Parathyroid adenoma (tissue), 2 donors: ENCODE data around the gene ZFR.

Source experiments
- H2AFZ ChIP-seq: fragments of 300-600 bp; sonication (generic); one replicate; pipeline ENCODE4 v1.7.0; 2017; ENCODE audit warnings: antibody characterized with exemption, mild to moderate bottlenecking
- H3K27ac ChIP-seq: fragments of 300-600 bp; sonication (generic); one replicate; pipeline ENCODE4 v1.7.0; 2017
- H3K27me3 ChIP-seq: fragments of 300-600 bp; sonication (generic); one replicate; pipeline ENCODE4 v1.7.0; 2017; ENCODE audit warnings: low read length; ENCODE audit not compliant: control insufficient read depth, insufficient read depth
- H3K36me3 ChIP-seq: fragments of 300-600 bp; sonication (generic); one replicate; pipeline ENCODE4 v1.7.0; 2017; ENCODE audit warnings: low read length; ENCODE audit not compliant: control insufficient read depth, insufficient read depth
- H3K4me1 ChIP-seq: fragments of 300-600 bp; sonication (generic); one replicate; pipeline ENCODE4 v1.7.0; 2017; ENCODE audit warnings: control low read depth
- H3K4me2 ChIP-seq: fragments of 300-600 bp; sonication (generic); one replicate; pipeline ENCODE4 v1.7.0; 2017; ENCODE audit warnings: low read length
- H3K4me3 ChIP-seq: fragments of 300-600 bp; sonication (generic); one replicate; pipeline ENCODE4 v1.7.0; 2017; ENCODE audit warnings: low read depth, low read length
- H3K79me2 ChIP-seq: fragments of 300-600 bp; sonication (generic); one replicate; pipeline ENCODE4 v1.7.0; 2017; ENCODE audit warnings: control low read depth
- H3K9ac ChIP-seq: fragments of 300-600 bp; sonication (generic); one replicate; pipeline ENCODE4 v1.7.0; 2017; ENCODE audit warnings: mild to moderate bottlenecking
- H3K9me3 ChIP-seq: fragments of 300-600 bp; sonication (generic); one replicate; pipeline ENCODE4 v1.7.0; 2017; ENCODE audit warnings: low read length; ENCODE audit not compliant: control insufficient read depth
- CTCF ChIP-seq: fragments of 300-600 bp; sonication (generic); IDR thresholded peaks from one replicate; pipeline ENCODE4 v1.7.0; 2017; ENCODE audit warnings: antibody characterized with exemption, mild to moderate bottlenecking
- donor health status: primary hyperparathyroidism.

ZFR gene

GRCh38 chr5:32461441-32462120 lies 17.0 kb upstream of the ZFR start:
- no peaks in the 10 kb centered on the region for H3K79me2 ChIP-seq
- no peaks in the 10 kb centered on the region for H3K9me3 ChIP-seq
- no peaks in the 10 kb centered on the region for H3K36me3 ChIP-seq
- TF ChIP-seq CTCF, result no peak
- H2AFZ ChIP-seq, result no peak overlapping the region
- H3K9ac ChIP-seq, result no peak overlapping the region
- H3K4me2 ChIP-seq, result no peak overlapping the region
- H3K4me3 ChIP-seq, result no peak overlapping the region
- H3K27ac ChIP-seq, result no peak overlapping the region
- H3K27me3 ChIP-seq, result no peaks in the 10 kb centered on the region
- H3K4me1 ChIP-seq, result no peaks in the 10 kb centered on the region

DNA sequence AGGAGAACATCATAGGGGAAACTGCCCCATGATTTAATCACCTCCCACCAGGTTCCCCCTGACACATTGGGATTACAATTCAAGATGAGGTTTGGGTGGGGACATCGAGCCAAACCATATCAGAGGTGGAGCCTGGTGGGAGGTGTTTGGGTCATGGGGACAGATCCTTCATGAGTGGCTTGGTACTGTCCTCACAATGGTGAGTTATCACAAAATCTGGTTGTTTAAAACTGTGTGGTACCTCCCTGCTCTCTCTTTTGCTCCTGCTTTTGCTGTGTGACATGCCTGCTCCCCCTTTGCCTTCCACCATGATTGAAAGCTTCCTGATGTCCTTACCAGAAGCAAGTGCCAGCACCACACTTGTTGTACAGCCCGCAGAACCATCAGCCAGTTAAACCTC lies 16.2 kb upstream of the ZFR start:
- TF ChIP-seq CTCF, result no peak
- Histone ChIP-seq H3K9me3 (no peaks in the 10 kb centered on the region), H3K27ac (no peak overlapping the region), H3K79me2 (no peaks in the 10 kb centered on the region), H3K9ac (no peak overlapping the region), H3K4me3 (no peak overlapping the region), H3K27me3 (no peaks in the 10 kb centered on the region), H3K4me1 (no peaks in the 10 kb centered on the region), H3K4me2 (no peak overlapping the region), H2AFZ (no peak overlapping the region), H3K36me3 (no peaks in the 10 kb centered on the region)

GRCh38 chr5:32458880-32459495 lies 14.4 kb upstream of the ZFR start:
- no peaks in the 10 kb centered on the region for H3K4me1 ChIP-seq
- H3K79me2 ChIP-seq, result no peaks in the 10 kb centered on the region
- no peak overlapping the region for H3K4me3 ChIP-seq
- no peaks in the 10 kb centered on the region for H3K36me3 ChIP-seq
- H3K27me3 ChIP-seq, result no peaks in the 10 kb centered on the region
- no peak for TF ChIP-seq CTCF
- H3K27ac ChIP-seq, result no peak overlapping the region
- no peak overlapping the region for H3K4me2 ChIP-seq
- no peak overlapping the region for H2AFZ ChIP-seq
- H3K9ac ChIP-seq, result no peak overlapping the region
- no peaks in the 10 kb centered on the region for H3K9me3 ChIP-seq

DNA sequence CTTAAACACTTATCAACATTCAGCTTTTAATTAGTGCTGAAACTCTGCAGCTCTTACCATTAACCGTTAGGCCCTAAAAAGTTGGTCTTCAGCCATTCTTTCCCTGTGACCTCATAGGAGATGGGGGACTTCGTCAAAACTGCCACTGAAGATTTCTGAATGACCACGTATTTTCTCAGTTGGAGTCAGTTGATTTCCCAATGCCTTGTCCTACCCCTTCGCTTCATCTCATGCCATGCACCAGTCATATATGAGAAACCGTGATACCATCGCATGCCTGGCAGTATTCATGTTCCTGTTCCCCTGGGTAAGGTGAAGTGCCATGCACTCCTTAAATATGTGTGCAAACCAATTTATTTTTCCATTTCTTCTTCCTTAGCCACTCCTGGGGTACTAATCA lies 10.8 kb upstream of the ZFR start:
- H3K79me2 ChIP-seq, result no peaks in the 10 kb centered on the region
- H2AFZ ChIP-seq, result no peak overlapping the region
- no peak for TF ChIP-seq CTCF
- H3K4me3 ChIP-seq, result no peak overlapping the region
- H3K27ac ChIP-seq, result no peak overlapping the region
- no peaks in the 10 kb centered on the region for H3K27me3 ChIP-seq
- H3K4me2 ChIP-seq, result no peak overlapping the region
- no peaks in the 10 kb centered on the region for H3K36me3 ChIP-seq
- no peaks in the 10 kb centered on the region for H3K4me1 ChIP-seq
- no peaks in the 10 kb centered on the region for H3K9me3 ChIP-seq
- H3K9ac ChIP-seq, result no peak overlapping the region

DNA sequence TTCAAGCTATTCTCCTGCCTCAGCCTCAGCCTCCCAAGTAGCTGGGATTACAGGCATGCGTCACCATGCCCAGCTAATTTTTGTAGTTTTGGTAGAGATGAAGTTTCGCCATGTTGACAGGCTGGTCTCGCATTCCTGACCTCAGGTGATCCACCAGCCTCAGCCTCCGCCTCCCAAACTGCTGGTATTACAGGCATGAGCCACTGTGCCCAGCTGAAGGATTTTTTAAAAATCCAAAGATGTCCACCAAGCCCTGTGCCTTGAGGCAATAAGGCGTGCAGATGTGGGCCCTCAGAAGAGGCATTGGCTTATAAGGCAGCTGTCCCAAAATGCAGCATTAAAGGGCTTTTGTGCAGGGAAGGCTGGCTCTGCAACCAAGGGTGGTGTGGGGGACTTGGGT lies 10.3 kb upstream of the ZFR start:
- Histone ChIP-seq H3K4me3 (no peak overlapping the region), H3K36me3 (no peaks in the 10 kb centered on the region), H3K27me3 (no peaks in the 10 kb centered on the region), H3K79me2 (no peaks in the 10 kb centered on the region), H3K4me1 (no peaks in the 10 kb centered on the region), H3K27ac (no peak overlapping the region), H3K4me2 (no peak overlapping the region), H2AFZ (no peak overlapping the region), H3K9ac (no peak overlapping the region), H3K9me3 (no peaks in the 10 kb centered on the region)
- TF ChIP-seq CTCF, result no peak
